NCI-H1105 (cell line): Measurements from ENCODE around the gene NEU4.
"Not testable (repeated sequence)": the region's sequence is repeated elsewhere in the genome, so short reads cannot be mapped to it uniquely, and the experiment has no call there.

ENCODE experiments used
- DNase-seq: peaks from one replicate; lab custom pipeline; 2025; lab: John Stamatoyannopoulos, UW

NEU4 gene

DNA sequence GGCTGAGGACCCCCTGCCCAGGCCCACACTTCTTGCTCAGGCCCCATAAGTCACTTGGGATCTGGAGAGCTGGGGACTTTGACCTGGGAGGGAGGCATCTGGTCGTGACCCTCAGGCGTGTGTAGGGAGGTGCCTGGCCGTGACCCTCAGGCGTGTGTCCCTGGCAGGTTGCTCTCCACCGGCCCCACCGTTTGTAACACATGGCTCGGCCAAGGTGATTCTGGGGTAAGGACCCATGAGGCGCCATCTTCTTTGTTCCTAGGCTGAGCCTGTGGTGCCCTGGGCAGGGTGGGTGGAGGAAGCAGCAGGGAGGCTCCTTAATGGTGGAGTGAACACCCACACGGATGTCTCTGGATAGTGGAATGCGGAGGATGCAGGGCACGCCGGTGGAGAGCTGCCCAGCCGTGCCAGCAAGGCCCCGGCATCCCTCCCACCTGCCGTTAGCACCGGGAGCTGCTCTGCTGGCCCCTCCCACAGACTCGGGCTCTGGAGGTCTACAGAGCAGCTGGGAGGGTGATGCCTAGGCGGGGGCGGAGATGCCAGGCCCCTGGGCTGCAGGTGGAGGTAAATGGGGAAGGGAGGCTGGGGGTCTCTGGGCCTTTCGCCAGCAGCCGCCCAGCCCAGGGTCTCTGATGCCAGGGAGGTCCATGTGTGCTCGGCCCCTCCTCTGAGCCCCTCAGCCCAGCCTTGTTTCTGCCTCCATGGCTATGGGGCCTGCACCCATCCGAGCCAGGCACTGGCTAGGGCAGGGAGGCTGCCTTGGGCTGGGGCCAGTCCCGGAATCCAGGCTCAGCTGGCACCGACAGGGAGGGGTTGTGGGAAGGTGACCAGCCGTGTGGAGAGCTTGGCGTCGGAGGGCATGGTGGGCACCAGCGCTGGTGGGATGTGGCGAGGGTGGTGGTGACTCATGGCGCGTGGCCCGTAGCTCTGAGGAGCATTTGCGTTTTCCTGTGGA is 33.5 kb upstream of the NEU4 start:
- no peak for DNase-seq

DNA sequence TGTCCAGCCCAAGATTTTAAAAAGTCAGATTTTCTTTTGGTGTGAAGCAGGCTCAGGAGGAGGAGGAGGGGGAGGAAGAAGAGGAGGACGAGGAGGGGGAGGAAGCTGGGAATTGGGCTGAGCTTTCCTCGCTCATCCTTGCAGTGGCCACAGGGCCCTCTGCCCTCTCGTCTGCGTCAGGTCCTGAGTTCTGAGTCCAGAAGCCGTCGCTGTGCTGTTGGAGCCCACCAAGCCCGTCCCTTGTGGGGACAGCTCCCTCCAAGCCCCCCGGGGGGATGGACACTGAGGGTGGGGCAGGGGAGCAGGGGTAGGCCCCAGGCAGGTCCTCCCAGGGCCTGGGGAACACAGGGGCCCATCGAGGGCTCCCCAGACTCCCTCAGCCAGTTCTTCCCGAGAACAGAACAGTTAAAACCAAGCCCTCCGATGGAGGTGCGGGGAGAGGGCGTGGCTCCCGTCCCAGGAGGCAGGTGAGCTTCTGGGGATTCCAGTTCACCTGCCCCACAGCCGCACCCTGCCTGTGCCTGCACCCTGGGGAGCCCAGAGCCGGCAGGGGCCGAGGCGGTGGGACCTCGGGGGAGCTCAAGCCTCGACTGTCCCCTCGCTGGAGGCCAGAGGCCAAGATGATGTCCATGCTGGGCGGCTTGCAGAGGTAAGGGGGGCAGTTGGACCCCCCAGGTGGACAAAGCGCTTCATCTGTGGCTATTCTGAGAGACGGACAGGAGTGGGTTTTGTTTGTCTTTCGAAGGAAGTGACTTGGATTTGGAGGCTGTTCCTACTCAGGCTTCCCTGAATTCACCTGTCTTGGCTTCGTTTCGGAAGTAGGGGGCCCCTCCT is 32.4 kb upstream of the NEU4 start, which contains the start of gene GAL3ST2:
Gene GAL3ST2 (plus strand): TSS at position 487 of the 834 bp plus-strand sequence. CDS start 134 bp downstream, at position 621.
- no peak for DNase-seq

DNA sequence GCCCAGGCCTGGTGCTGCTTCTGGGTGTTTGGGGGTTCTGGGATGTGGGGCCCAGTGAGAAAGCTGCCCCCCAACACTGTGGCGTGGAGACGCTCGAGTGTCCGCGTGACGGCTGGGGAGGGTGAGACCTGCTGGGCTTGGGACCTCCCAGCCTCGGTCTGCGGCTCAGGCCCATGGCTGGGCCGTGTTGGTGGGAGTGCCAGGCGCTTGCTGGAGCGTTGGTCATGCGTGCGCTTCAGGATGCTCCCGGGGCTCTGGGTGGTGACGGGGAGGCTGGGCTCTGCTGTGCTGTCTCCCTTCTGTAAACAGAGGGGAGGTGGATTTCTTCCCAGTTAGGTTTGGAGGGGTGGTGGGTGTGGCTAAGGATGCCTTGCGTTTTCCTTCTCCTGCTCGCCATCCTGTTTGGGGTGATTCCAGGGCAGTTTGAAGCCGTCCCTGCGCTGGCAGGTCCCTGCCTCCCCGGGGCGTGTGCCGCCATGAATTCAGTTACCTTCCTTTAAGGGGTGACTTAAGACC is 31.8 kb upstream of the NEU4 start:
- DNase-seq = no peak

DNA sequence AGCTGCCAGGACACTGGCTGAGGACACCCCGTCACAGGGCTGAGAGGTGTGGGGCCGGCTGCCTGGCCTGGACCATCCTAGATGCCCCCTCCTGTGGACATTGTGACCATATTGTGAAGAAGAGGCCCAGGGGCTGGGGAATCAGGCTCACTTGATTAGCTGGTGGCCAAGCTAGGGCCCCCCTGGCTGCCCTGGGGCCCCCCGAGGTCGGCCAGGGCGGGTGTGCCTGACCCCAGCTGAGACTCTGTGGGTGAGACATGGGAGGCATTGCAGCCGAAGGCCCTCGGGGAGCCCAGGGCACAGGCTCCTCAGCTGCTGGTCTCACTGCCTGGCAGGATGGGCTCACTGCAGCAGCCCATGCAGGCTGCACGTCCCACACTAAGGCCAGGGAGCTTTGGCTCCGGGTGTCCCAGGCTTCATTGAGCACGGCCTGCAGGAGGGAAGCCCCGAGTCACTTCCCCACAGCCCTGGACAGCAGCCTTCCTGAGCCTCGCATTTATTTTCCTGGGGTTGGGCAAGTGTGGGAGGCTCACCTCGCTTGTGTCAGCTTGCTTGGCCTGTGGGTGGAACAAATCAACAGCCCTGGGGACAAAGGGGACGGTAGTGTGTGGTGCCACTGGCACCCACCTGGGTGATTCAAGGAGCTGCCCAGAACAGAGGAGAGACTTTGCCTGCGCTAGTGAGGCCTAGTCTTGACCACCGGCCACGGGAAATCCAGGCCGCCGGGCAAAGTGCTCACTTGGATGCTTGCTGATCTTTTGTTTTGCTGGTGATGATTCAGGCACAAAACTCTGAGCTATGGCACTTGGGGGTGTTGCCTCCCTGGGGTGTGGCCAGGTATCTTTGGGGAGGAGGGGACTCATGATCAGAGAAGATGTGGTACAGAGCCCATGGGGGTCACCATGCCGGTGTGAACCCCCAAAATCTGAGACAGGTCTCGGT is 31.0 kb upstream of the NEU4 start:
- DNase-seq = no peak

DNA sequence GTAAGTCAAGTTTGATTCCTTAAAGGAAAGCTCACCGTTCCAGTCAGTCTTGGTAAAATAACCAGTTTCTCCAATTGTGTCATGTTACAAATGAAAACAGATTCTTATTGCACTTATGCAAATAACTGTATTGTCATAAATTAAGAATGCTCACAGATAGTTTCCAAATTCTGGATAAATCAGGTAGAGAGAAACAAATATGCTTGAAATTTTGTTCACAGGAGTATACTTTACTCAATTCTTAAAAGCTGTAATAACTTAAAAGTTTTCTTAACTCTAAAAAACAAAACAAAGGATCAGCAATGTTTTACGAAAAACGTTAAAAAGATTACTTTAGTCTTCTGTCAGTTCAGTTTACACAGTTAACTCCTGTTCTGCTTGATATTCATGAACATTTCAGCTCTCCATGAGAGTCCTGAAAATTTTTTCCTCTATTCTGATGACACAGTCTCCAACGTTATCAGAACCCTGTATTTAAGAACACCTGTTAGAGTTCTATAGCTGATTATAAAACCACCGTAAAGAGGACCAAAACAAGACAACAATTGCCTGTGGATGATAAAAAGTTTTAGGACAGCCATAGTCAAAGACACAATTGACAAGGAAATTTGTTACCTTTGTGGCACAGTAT is 27.9 kb upstream of the NEU4 start:
- DNase-seq = no peak

DNA sequence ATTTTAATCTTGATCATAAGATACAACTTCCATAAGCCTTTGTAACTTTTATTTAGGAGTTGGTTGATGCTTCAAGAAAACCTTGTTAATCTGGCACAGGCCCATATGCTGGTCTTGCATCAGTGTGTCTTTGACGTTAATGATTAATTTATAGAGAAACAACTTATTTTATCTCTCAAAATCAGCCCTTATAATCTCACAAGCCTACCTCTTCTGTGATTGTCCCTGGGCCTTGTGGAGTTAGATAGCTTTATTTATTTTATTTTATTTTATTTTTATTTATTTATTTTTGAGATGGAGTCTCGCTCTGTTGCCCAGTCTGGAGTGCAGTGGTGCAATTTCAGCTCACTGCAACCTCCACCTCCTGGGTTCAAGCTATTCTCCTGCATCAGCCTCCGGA is 26.9 kb upstream of the NEU4 start:
- DNase-seq = not testable (repeated sequence)

DNA sequence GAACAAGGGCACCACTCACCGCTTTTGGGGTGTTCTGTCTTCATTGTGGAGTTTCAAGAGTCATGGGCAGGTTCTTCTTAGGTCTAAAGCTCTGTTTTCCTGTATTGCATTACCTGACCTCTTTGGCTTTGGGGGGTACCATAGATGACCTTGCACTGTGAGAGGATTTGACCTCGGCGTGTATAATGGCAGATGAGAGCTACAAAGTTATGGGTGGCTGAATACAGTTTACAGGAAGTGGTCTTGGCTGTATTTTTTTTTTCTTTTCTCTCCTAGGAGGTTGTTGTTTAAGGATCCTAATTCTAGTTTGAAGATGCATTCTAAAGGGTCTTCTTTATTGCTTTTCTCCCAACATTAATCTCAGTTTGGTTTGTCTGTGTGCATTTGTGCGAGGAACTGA is 20.9 kb upstream of the NEU4 start:
- no peak for DNase-seq

DNA sequence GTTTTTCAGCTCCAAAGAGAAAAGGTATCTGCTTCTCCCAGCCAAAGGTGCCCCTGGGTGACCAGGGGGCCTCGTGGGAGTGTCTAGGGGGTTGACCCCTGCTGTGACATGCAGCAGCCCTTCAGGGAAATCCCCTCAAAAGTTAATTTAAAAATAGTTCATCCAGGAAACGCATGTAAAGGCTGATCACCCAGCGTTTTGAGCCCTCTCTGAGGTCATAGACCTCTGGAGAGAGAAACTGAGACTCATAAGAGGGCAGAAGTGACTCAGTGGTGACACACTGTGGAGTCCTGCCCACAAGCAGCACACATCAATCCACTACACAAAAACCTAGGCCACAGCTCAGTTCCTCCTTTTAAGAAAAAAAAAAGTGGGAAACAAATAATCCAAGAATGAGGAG is 20.4 kb upstream of the NEU4 start:
- no peak for DNase-seq

DNA sequence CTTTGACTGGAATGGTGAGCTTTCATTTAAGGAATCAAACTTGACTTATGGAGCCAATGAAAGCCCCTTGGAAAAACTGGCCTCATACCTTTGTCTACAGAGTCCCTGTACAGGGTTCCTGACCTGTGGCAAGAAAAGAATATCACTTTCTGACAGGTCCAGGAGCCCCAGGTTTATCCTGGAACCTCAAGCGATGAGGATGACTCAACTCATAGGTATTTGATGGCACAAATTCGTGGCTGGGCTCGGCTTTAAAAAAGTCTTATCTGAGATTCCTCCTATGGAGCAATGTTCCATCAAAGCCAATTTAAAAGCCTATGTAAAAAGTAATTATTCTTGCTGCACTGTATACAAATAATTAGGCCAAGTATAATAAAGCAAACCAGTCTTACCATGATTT is 17.6 kb upstream of the NEU4 start:
- DNase-seq = not testable (repeated sequence)

DNA sequence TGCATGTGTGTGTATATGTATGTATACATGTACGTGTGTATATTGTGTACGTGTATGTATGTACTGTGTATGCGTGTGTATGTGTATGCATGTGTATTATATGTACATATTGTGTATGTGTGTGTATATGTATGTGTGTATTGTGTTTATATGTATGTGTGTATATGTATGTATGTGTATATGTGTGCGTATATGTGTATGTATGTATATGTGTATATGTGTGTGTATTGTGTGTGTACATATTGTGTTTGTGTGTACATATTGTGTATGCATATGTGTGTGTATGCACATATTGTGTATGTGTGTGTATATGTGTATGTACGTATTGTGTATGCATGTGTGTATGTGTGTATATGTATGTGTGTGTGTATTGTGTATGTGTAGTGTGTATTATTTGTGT is 15.6 kb upstream of the NEU4 start:
- DNase-seq = no peak

DNA sequence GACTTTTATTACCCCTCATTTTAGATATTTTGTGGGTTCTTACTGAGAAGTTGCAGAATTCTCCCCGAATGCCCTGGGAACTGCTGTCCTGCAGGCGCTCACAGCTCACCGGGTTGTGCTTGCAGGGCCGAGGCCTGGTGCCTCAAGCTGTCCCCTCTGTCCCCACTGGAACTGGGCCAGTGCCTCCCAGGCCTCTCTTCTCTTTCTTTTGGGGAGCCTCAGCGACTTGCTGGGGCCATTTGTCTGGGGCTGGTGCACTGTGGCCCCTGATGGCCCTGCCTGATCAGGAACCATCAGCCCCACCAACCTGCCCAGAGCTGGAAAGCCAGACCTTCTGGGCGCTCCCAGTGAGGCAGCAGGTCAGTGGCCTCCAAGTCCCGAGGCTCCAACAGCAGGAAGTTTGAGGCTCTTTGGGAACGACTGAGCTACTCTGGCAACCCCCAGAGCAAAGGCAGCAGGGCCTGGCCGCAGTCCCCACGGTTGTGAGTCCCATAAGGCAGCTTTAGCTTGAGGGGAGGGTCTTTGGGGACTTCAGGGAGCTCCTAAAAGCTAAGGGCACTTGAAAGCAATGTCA is 14.7 kb upstream of the NEU4 start:
- no peak for DNase-seq

DNA sequence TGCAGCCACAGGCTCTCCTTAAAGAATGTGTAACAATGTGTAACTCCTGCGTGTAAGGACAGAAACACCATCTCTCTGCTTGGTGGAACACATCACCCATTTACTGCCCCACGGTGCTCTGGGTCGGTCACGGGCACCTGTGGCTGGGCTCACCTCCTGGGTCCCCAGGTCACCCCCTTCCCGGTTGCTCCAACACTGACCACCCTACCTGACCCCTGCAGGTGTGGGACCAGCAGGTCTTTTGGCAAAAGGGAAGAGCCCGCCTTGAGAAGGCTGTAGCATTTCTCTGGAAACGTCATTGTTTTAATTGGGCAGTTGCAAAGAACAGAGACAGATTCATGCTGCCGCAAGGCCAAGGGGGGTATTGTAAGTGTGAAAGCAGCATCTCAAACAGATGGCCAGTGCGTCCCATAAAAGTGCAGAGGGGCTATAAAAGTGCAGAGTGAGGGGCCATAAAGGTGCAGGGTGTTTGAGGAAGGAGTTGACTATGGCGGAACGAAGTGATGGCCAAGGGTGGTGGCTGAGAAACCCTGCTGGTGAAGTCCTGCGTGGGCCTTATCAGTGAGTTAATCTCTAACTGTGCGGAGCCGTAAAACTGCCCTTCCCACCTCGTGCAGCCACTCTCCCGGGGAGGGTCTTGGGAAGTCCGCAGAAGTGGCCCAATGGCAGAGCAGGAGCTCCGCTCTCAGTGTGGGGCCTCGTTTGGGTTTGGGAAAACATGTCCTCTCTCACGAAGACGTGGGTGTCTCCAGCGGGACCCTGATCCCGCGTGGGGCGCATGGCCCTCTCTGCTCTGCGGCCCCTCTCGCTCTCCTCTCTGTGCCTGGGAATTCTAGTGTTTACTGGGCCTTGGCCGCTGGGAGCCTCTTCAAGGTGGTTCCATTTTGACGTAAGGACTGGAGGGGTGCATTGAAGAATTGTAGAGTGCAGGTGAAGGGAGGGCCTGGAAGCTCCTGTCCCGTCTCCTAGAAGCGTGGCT is 13.7 kb upstream of the NEU4 start:
- no peak for DNase-seq

DNA sequence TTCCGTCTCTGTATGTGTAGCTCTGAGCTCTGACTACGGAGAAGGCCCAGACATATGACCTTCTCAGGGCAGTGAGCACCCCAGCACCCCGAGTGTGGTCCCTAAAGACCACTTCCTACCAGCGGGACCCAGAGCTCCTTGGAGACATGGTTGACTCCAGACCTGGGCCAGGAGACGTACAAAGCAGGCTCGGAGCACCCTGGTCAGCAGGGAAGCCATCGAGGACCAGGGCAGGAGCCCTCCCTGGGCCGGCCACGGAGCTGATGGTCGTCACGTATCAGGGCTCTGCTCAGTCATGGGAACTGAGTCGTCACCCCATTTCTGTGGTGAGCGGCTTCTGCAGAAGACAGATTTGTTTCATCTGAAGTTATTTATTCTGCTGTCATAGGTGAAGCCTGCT is 12.8 kb upstream of the NEU4 start:
- DNase-seq = no peak

DNA sequence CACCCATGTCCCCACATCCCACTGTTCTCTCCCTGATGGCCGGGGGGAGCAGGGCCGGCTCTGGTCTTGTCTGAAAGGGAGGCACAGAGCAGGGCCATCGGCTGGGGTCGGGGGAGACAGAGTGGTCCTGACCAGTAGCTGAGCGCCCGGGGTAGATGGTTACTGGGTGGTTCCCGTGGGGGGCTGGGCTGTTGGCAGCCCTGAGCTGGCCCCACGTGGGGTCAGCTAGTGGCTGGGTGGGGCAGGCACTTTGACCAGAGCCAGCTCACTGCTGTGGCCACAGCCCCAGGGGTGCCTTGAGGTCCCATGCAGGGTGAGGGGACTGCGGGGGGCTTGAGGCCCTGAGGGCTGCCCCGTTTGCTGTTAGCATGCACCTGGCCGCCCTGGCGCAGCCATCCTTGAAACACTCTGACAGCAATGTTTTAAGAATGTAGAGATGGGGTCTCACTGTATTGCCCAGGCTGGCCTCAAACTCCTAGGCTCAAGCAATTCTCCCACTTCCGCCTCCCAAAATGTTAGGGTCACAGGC is 12.3 kb upstream of the NEU4 start:
- DNase-seq = no peak

DNA sequence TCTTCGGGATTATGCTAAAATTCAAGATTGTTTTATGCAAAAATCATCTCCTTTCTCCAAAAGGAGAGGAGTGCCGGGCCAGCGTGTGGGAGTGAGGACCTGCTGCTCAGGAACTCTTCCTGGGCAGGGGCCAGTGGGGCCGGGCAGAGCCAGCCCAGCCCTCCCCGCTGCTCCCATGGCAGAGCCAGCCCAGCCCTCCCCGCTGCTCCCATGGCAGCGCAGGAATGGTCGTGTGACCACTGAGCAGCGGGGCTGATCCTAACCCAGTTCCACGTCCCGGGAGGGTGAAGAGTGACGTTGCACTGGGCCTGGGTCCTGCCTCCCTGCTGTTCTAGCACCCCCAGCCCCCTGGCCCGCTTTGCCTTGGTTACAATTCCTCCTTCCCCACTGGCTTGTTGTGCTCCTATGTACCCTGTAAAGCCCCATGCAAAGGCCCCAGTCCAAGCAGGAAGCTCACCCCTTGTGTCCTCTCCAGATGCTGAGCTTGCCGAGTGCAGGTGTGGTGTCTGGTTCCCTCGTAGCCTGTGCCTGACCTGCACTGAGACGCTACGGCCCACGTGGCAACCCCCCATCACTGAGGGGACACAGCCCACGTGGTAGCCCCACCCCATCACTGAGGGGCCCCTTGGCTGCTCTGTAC is 11.4 kb upstream of the NEU4 start:
- DNase-seq = no peak

DNA sequence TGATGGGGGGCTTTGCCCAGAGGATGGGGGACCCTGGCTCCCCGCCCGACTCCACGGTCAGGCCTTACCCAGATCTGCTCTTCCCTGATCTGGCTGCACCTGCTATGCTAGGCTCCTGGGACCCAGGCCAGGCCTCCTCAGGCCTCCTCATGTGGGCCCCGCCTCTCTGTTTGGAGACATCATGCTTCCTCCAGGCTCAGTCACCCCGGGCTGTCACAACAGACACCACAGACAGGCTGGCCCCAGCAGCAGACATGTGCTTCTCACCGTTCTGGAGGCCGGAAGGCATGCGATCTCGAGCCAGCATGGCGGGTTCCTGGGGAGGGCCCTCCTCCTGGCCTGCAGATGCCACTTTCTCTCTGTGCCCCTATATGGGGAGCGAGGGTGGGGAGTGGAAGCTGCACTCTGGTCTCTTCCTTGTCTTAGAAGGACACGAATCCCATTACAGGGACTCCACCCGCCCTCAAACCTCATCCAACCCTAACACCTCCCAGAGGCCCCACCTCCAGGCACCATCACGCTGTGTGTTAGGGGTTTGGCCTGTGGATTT is 10.8 kb upstream of the NEU4 start:
- DNase-seq = no peak

DNA sequence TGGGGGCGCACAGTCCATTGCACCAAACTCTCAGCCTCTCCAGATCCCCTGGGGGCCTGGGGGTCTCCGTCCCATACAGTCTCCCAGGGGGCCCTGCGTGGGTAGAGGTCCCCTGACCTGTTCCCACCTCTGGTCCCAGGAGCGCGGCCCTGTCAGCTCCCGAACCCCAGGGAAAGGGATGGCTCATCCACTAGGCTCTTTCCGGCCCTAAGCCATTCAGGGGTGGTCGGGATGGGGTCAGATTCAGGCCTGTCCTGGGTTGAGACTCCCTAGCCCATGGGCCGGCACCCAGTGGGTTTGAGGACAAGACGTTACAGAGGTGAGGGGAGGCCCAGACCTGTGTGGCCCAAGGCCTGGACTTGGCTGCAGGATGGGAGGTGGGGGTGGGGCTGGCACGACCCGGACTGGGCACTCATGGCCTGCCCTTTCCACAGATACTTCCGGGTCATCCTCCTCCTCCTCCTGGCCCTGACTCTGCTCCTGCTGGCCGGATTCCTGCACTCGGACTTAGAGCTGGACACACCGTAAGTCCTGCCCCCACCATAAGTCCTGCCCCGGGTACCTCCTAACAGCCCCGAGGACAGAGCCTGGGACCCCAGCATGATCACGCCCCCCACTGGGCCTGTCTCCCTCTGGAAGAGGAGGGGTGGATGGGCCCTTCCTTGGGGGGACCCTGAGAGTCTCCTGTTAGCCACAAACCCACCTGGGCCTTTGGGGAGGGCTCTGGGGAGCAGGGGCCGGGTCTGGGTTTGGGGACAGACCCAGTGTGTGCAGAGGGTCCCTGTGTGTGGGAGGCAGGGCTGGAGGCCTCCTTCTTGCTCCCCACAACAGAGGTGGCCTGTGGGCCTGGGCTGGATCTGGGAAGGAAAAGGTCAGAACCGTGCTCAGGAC is 10.1 kb upstream of the NEU4 start:
- DNase-seq = no peak
